ENCODE data around the gene ASTN1. TPM values are rescaled to one million over a fixed set of nuclear protein-coding genes. Genes with fewer than 3 reads are reported as not detected.

ASTN1 gene
- total RNA-seq, 4 donors from 2014 or later: 1.2 to 2.2 (median 1.6) TPM

GRCh38 chr1:176897350-176898236 is 266.9 kb downstream of the ASTN1 start:
- Histone ChIP-seq H3K27me3 (peaks cover 0 to 44% (median 0%) of the 10 kb centered on the region in 4 donors), H3K36me3 (no peaks in the 10 kb centered on the region), H3K4me3 (peak overlapping the region; percentile 22 to 46 (median 29)), H3K4me1 (peaks cover 4 to 10% (median 9%) of the 10 kb centered on the region in 4 donors), H3K9me3 (no peaks in the 10 kb centered on the region), H3K27ac (replicated peaks in 1 of 4) (no peak overlapping the region)
- no peak for DNase-seq (ENCODE audit: extremely low spot score)
- intact Hi-C loops (cut with DNase I): loop anchor here (2.0 to 5.0 kb wide), 3 partner anchors 285 to 1050 kb away; no protein-coding TSS in a partner anchor
- TF ChIP-seq EP300 (IDR thresholded peaks at IDR 0.05) (no peak), CTCF (IDR thresholded peaks at IDR 0.05) (peak; percentile 54 to 66 (median 59))
- WGBS: 5% methylated on average over 25 of the region's 25 CpGs

GRCh38 chr1:176896216-176896615 is 268.3 kb downstream of the ASTN1 start:
- TF ChIP-seq CTCF (IDR thresholded peaks at IDR 0.05): no peak
- no peak for TF ChIP-seq EP300 (IDR thresholded peaks at IDR 0.05)
- TF ChIP-seq POLR2AphosphoS5 (IDR thresholded peaks at IDR 0.05): no peak
- Histone ChIP-seq H3K36me3 (no peaks in the 10 kb centered on the region), H3K9me3 (no peaks in the 10 kb centered on the region), H3K27ac (replicated peaks in 1 of 4) (no peak overlapping the region), H3K4me1 (peaks cover 4 to 10% (median 9%) of the 10 kb centered on the region in 4 donors), H3K27me3 (peaks cover 0 to 33% (median 0%) of the 10 kb centered on the region in 4 donors), H3K4me3 (no peak overlapping the region)
- intact Hi-C loops (cut with DNase I): loop anchor here (2.0 to 5.0 kb wide), 3 partner anchors 286 to 1051 kb away; no protein-coding TSS in a partner anchor
- 82% methylated on average over 10 of the region's 10 CpGs for WGBS
- DNase-seq (ENCODE audit: extremely low spot score): no peak

GRCh38 chr1:176894450-176894849 is 270.1 kb downstream of the ASTN1 start:
- WGBS: 89% methylated on average over 7 of the region's 8 CpGs
- H3K4me3 ChIP-seq: no peak overlapping the region
- H3K9me3 ChIP-seq: no peaks in the 10 kb centered on the region
- DNase-seq (ENCODE audit: extremely low spot score): no peak
- intact Hi-C loops (cut with DNase I): no loop called here
- H3K27ac ChIP-seq (replicated peaks in 1 of 4): no peak overlapping the region
- H3K27me3 ChIP-seq: peaks cover 0 to 33% (median 0%) of the 10 kb centered on the region in 4 donors
- no peaks in the 10 kb centered on the region for H3K36me3 ChIP-seq
- TF ChIP-seq POLR2AphosphoS5 (IDR thresholded peaks at IDR 0.05) (no peak), CTCF (IDR thresholded peaks at IDR 0.05) (no peak), EP300 (IDR thresholded peaks at IDR 0.05) (no peak), POLR2A (IDR thresholded peaks at IDR 0.05; ENCODE audit: low read depth) (no peak)
- H3K4me1 ChIP-seq: peaks cover 4 to 10% (median 9%) of the 10 kb centered on the region in 4 donors

- H3K9me3 ChIP-seq: no peaks in the 10 kb centered on the region
- intact Hi-C loops (cut with DNase I): no loop called here
- 65% methylated on average over 5 of the region's 7 CpGs for WGBS
- no peaks in the 10 kb centered on the region for H3K36me3 ChIP-seq
- peaks cover 0 to 36% (median 0%) of the 10 kb centered on the region in 4 donors for H3K27me3 ChIP-seq
- H3K4me3 ChIP-seq: no peak overlapping the region
- H3K4me1 ChIP-seq: peaks cover 4 to 10% (median 9%) of the 10 kb centered on the region in 4 donors
- H3K27ac ChIP-seq (replicated peaks in 1 of 4): no peak overlapping the region
- TF ChIP-seq POLR2AphosphoS5 (IDR thresholded peaks at IDR 0.05) (no peak), CTCF (IDR thresholded peaks at IDR 0.05) (no peak), POLR2A (IDR thresholded peaks at IDR 0.05; ENCODE audit: low read depth) (no peak), EP300 (IDR thresholded peaks at IDR 0.05) (no peak)
- DNase-seq (ENCODE audit: extremely low spot score): no peak
Measured at GRCh38 chr1:176893625-176894352, 270.7 kb downstream of the ASTN1 start.
